H7 (cell line): ENCODE measurements around the gene CELF5. TPM values are rescaled to one million over a fixed set of nuclear protein-coding genes. Genes with fewer than 3 reads are reported as not detected.

Experiments
- DNase-seq: peaks from one replicate; pipeline ENCODE4 v3.0.0; 2012
- H3K27me3 ChIP-seq: 2 replicates; pipeline ENCODE4 v1.6.0; 2011; ENCODE audit warnings: mild to moderate bottlenecking, low read length; ENCODE audit not compliant: control insufficient read depth, insufficient read depth
- H3K36me3 ChIP-seq: replicated peaks from 2 replicates; pipeline ENCODE4 v1.5.1; 2011; ENCODE audit warnings: low read length; ENCODE audit not compliant: control insufficient read depth, insufficient read depth
- H3K4me3 ChIP-seq: 2 replicates; pipeline ENCODE4 v1.5.1; 2011; ENCODE audit warnings: low read depth, mild to moderate bottlenecking, control low read depth, low read length, moderate library complexity; ENCODE audit not compliant: insufficient read depth
- total RNA-seq: library from RNA; depleted of rRNA; stranded (reverse); fragments of >200 nt; shearing (Covaris generic); gene quantifications from 2 replicates; pipeline ENCODE4 v1.2.3, GENCODE V29; 2014; rRNA removed

CELF5 gene
- 1.4 and 2.5 TPM in 2 replicates for total RNA-seq

GRCh38 chr19:3224346-3225168, at the start of gene CELF5:
CELF5 (plus strand) TSS chr19:3224661; CDS start chr19:3224740, 79 bp downstream.
- Histone ChIP-seq H3K36me3 (no peaks in the 10 kb centered on the region), H3K27me3 (peaks cover 15% of the 10 kb centered on the region; the same call in 1 of the 2 replicates), H3K4me3 (peak within 1 kb of the TSS; percentile 69)
- DNase-seq, result peak; percentile 99

- Histone ChIP-seq H3K4me3 (no peak overlapping the region), H3K36me3 (no peaks in the 10 kb centered on the region), H3K27me3 (no peaks in the 10 kb centered on the region)
- DNase-seq, result peak; percentile 47
Observed at GRCh38 chr19:3175781-3176714, 48.4 kb upstream of the CELF5 start.

GRCh38 chr19:3176715-3177501, 47.6 kb upstream of the CELF5 start:
- DNase-seq, result peak; percentile 59

GRCh38 chr19:3178377-3178972, 46.0 kb upstream of the CELF5 start, which contains the start of gene S1PR4:
S1PR4 (plus strand) TSS chr19:3178769; CDS start chr19:3178793, 24 bp downstream.
- peak; percentile 74 for DNase-seq
- Histone ChIP-seq H3K36me3 (no peaks in the 10 kb centered on the region), H3K4me3 (no peak within 1 kb of the TSS), H3K27me3 (no peaks in the 10 kb centered on the region)

More at GRCh38 chr19:3176715-3177501, 47.6 kb upstream of the CELF5 start:
- H3K4me3 ChIP-seq, result no peak overlapping the region
- no peaks in the 10 kb centered on the region for H3K27me3 ChIP-seq
- no peaks in the 10 kb centered on the region for H3K36me3 ChIP-seq

- H3K27me3 ChIP-seq, result no peaks in the 10 kb centered on the region
- no peak for DNase-seq
- H3K4me3 ChIP-seq, result no peak overlapping the region
- no peaks in the 10 kb centered on the region for H3K36me3 ChIP-seq
Observed at GRCh38 chr19:3178973-3179738, 45.3 kb upstream of the CELF5 start.

GRCh38 chr19:3179739-3180293, 44.6 kb upstream of the CELF5 start:
- Histone ChIP-seq H3K4me3 (no peak overlapping the region), H3K27me3 (no peaks in the 10 kb centered on the region), H3K36me3 (no peaks in the 10 kb centered on the region)
- DNase-seq, result peak; percentile 47

- H3K4me3 ChIP-seq, result no peak overlapping the region
- H3K36me3 ChIP-seq, result no peaks in the 10 kb centered on the region
- no peak for DNase-seq
- H3K27me3 ChIP-seq, result no peaks in the 10 kb centered on the region
Observed at GRCh38 chr19:3183721-3184641, 40.5 kb upstream of the CELF5 start.

- peak; percentile 73 for DNase-seq
- Histone ChIP-seq H3K36me3 (no peaks in the 10 kb centered on the region), H3K4me3 (peak overlapping the region; percentile 95), H3K27me3 (no peaks in the 10 kb centered on the region)
Observed at GRCh38 chr19:3184847-3185460, 39.5 kb upstream of the CELF5 start.

- Histone ChIP-seq H3K27me3 (no peaks in the 10 kb centered on the region), H3K36me3 (no peaks in the 10 kb centered on the region), H3K4me3 (peak within 1 kb of the TSS; percentile 95)
- DNase-seq, result peak; percentile 97
Observed at GRCh38 chr19:3185461-3186159, 38.9 kb upstream of the CELF5 start, which contains the start of gene NCLN. NCLN (plus strand) TSS chr19:3185930; CDS start chr19:3186031, 101 bp downstream.

GRCh38 chr19:3186160-3186688, 38.2 kb upstream of the CELF5 start:
- Histone ChIP-seq H3K27me3 (no peaks in the 10 kb centered on the region), H3K4me3 (peak overlapping the region; percentile 95), H3K36me3 (no peaks in the 10 kb centered on the region; the same call in 1 of the 2 replicates)
- DNase-seq, result peak; percentile 77
